HG03095 (cell line): Measurements from ENCODE around the gene FRMD8.
"Not testable (repeated sequence)": the region's sequence is repeated elsewhere in the genome, so short reads cannot be mapped to it uniquely, and the experiment has no call there.

Experiments used
- ATAC-seq: cut with Tn5 transposase; IDR thresholded peaks from one replicate; pipeline ENCODE4 v1.9.1; 2021; ENCODE audit warnings: moderate library complexity; ENCODE audit not compliant: unreplicated experiment

The FRMD8 gene

GRCh38 chr11:65434667-65435410, 48.4 kb downstream of the FRMD8 start:
- no peak for ATAC-seq

- no peak for ATAC-seq
These were observed 49.0 kb downstream of the FRMD8 start for GRCh38 chr11:65435411-65435931.

- ATAC-seq: no peak
These were observed 49.6 kb downstream of the FRMD8 start for GRCh38 chr11:65435981-65436411.

GRCh38 chr11:65436412-65437032, 50.1 kb downstream of the FRMD8 start:
- no peak for ATAC-seq

- no peak for ATAC-seq
These were observed 51.2 kb downstream of the FRMD8 start for GRCh38 chr11:65437436-65438227.

GRCh38 chr11:65438257-65439151, 52.1 kb downstream of the FRMD8 start:
- ATAC-seq: no peak

GRCh38 chr11:65439331-65440181, 53.1 kb downstream of the FRMD8 start:
- no peak for ATAC-seq

- ATAC-seq: no peak
These were observed 54.5 kb downstream of the FRMD8 start for GRCh38 chr11:65440831-65441499.

GRCh38 chr11:65442842-65443331, 56.5 kb downstream of the FRMD8 start:
- no peak for ATAC-seq

GRCh38 chr11:65444314-65445051, 58.0 kb downstream of the FRMD8 start:
- no peak for ATAC-seq

- ATAC-seq: no peak
These were observed 58.7 kb downstream of the FRMD8 start for GRCh38 chr11:65445101-65445603.

- no peak for ATAC-seq
These were observed 59.4 kb downstream of the FRMD8 start for GRCh38 chr11:65445604-65446445.

- no peak for ATAC-seq
These were observed 60.2 kb downstream of the FRMD8 start for GRCh38 chr11:65446446-65447277.

- ATAC-seq: no peak
These were observed 61.6 kb downstream of the FRMD8 start for GRCh38 chr11:65448074-65448417.

- no peak for ATAC-seq
These were observed 62.1 kb downstream of the FRMD8 start for GRCh38 chr11:65448418-65449105.

- ATAC-seq: not testable (repeated sequence)
These were observed 64.9 kb downstream of the FRMD8 start for GRCh38 chr11:65451301-65451700.
